ENCODE measurements around the gene IGF1R. TPM values are rescaled to one million over a fixed set of nuclear protein-coding genes. Genes with fewer than 3 reads are reported as not detected.

Gene IGF1R
- total and polyA plus RNA-seq, 2 of the 13 experiments (the other 11 are each of a cell fraction or from before 2014, with no cell fraction given) = 15.9 to 18.4 TPM

DNA sequence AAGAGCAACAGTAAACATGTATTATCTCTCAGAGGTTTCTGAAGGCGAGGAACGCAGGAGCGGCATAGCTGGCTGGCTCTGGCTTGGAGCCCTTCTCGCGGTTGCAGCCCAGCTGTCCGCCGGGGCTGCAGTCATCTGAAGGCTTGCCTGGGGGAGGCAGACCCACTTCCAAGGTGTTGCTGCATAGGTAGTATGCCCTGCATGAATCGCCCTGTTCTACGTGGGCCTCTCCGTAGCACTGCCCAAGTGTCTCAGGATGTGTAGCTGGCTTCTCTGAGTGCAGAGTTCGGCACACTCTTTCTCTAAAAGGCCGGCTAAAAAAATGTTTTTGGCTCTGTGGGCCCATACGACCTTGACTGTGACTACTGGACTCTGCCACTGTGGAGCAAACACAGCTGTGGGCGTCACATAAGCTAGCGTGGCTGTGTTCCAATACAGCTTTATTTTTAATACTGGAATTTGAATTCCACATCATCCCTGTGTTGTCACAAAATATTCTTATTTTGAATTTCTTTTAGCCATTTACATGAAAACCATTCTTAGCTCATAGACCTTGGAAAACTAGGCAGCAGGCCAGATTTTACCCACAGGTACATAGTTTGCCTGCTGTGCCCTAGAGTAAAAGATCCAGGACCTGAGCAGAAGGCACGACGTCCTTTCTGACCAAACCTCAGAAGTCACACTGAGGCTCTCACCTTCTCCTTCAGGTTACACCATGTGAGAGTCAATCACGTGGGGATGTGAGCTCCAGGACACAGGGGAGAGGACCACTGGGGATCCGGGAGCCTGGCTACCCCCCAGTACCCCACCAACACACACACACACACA is 303.4 kb downstream of the IGF1R start:
- POLR2A ChIA-PET = no interaction called here
- H3K4me2 ChIP-seq (ENCODE audit: low read depth, low read length) = no peak overlapping the region
- peak overlapping the region; percentile 44 for H3K27ac ChIP-seq (ENCODE audit: extremely low read length, insufficient read depth, low read length)
- CTCF ChIA-PET (ENCODE audit: low intra/inter-chr PET ratio, low total read pairs) = no interaction called here
- H3K27me3 ChIP-seq (ENCODE audit: control insufficient read depth in 1 of 2, insufficient read depth in 2 of 2, low read length in 2 of 2) = no peaks in the 10 kb centered on the region
- ATAC-seq (peak; percentile 82), FAIRE-seq (peak; percentile 15), DNase-seq (ENCODE audit: low spot score) (peak; percentile 36)
- H3K79me2 ChIP-seq (ENCODE audit: insufficient read depth, low read length) = no peaks in the 10 kb centered on the region
- in situ Hi-C loops (cut with HindIII; ENCODE audit: extremely low pct_ligation_motif_present, low pct_unique_long_range_greater_than_20kb) = no loop called here
- H3K9me3 ChIP-seq (ENCODE audit: low read length) = no peaks in the 10 kb centered on the region
- H4K20me1 ChIP-seq (ENCODE audit: insufficient read depth, low read length) = no peaks in the 10 kb centered on the region; the same call in 1 of the 2 replicates
- 76% methylated on average over 15 of the region's 19 CpGs for WGBS (ENCODE audit: low lambda C conversion rate)
- intact Hi-C loops (cut with micrococcal nuclease; ENCODE audit: unreplicated experiment) = no loop called here
- no peak overlapping the region for H3K9ac ChIP-seq (ENCODE audit: insufficient read depth, low read depth, low read length)
- H2AFZ ChIP-seq (ENCODE audit: low read length) = no peak overlapping the region
- BruUV-seq (replicated peaks) = no TSS peak
- H3K36me3 ChIP-seq (replicated peaks in 1 of 2; ENCODE audit: control insufficient read depth in 1 of 2, insufficient read depth in 2 of 2, low read length in 2 of 2) = peaks cover 34 to 65% of the 10 kb centered on the region in 2 experiments; a peak in 4 of 5 replicates
- H3K4me3 ChIP-seq (replicated peaks in 1 of 3; ENCODE audit: insufficient read depth in 1 of 3, low read depth in 2 of 3, low read length in 3 of 3) = no peak overlapping the region
- H3K4me1 ChIP-seq (ENCODE audit: insufficient read depth, low read length) = peaks cover 19% of the 10 kb centered on the region
- TF ChIP-seq, protein P1, sequence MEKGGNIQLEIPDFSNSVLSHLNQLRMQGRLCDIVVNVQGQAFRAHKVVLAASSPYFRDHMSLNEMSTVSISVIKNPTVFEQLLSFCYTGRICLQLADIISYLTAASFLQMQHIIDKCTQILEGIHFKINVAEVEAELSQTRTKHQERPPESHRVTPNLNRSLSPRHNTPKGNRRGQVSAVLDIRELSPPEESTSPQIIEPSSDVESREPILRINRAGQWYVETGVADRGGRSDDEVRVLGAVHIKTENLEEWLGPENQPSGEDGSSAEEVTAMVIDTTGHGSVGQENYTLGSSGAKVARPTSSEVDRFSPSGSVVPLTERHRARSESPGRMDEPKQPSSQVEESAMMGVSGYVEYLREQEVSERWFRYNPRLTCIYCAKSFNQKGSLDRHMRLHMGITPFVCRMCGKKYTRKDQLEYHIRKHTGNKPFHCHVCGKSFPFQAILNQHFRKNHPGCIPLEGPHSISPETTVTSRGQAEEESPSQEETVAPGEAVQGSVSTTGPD (CRISPR knock-in tag; IDR thresholded peaks at IDR 0.05) = 0 out of 2 replicates have a peak, but pooled peaks have one; percentile 23
- no peak for TF ChIP-seq ADNP (CRISPR knock-in tag; IDR thresholded peaks at IDR 0.05)
- peak; percentile 71; the same call in 1 of the 2 replicates for TF ChIP-seq SALL1 (CRISPR knock-in tag; IDR thresholded peaks at IDR 0.05)
- TF ChIP-seq, protein P2, sequence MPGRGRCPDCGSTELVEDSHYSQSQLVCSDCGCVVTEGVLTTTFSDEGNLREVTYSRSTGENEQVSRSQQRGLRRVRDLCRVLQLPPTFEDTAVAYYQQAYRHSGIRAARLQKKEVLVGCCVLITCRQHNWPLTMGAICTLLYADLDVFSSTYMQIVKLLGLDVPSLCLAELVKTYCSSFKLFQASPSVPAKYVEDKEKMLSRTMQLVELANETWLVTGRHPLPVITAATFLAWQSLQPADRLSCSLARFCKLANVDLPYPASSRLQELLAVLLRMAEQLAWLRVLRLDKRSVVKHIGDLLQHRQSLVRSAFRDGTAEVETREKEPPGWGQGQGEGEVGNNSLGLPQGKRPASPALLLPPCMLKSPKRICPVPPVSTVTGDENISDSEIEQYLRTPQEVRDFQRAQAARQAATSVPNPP (CRISPR knock-in tag; IDR thresholded peaks at IDR 0.05) = no peak
- TF ChIP-seq IRF2 (CRISPR knock-in tag; IDR thresholded peaks at IDR 0.05) = no peak
- no peak for TF ChIP-seq RAD21 (CRISPR knock-in tag; IDR thresholded peaks at IDR 0.05)
- 0 out of 2 replicates have a peak, but pooled peaks have one; percentile 23 for TF ChIP-seq HOXA3 (CRISPR knock-in tag; IDR thresholded peaks at IDR 0.05)
- TF ChIP-seq HNF4G (IDR thresholded peaks at IDR 0.05; ENCODE audit: borderline replicate concordance, low read depth, low read length) = 0 out of 2 replicates have a peak, but pooled peaks have one; percentile 53
- TF ChIP-seq HNF4G (CRISPR knock-in tag; IDR thresholded peaks at IDR 0.05; ENCODE audit: borderline replicate concordance, low read depth) = no peak
- no peak for TF ChIP-seq ISL2 (CRISPR knock-in tag; IDR thresholded peaks at IDR 0.05)
- TF ChIP-seq, protein P3, sequence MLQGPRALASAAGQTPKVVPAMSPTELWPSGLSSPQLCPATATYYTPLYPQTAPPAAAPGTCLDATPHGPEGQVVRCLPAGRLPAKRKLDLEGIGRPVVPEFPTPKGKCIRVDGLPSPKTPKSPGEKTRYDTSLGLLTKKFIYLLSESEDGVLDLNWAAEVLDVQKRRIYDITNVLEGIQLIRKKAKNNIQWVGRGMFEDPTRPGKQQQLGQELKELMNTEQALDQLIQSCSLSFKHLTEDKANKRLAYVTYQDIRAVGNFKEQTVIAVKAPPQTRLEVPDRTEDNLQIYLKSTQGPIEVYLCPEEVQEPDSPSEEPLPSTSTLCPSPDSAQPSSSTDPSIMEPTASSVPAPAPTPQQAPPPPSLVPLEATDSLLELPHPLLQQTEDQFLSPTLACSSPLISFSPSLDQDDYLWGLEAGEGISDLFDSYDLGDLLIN (CRISPR knock-in tag; IDR thresholded peaks at IDR 0.05; ENCODE audit: borderline replicate concordance) = no peak
- no peak for TF ChIP-seq KLF15 (CRISPR knock-in tag; IDR thresholded peaks at IDR 0.05; ENCODE audit: borderline replicate concordance)
- TF ChIP-seq, protein P4, sequence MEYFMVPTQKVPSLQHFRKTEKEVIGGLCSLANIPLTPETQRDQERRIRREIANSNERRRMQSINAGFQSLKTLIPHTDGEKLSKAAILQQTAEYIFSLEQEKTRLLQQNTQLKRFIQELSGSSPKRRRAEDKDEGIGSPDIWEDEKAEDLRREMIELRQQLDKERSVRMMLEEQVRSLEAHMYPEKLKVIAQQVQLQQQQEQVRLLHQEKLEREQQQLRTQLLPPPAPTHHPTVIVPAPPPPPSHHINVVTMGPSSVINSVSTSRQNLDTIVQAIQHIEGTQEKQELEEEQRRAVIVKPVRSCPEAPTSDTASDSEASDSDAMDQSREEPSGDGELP (IDR thresholded peaks at IDR 0.05; ENCODE audit: borderline replicate concordance, low read depth) = peak; percentile 74; the same call in 1 of the 2 replicates
- TF ChIP-seq ZNF501 (CRISPR knock-in tag; IDR thresholded peaks at IDR 0.05) = no peak
- TF ChIP-seq, protein P5, sequence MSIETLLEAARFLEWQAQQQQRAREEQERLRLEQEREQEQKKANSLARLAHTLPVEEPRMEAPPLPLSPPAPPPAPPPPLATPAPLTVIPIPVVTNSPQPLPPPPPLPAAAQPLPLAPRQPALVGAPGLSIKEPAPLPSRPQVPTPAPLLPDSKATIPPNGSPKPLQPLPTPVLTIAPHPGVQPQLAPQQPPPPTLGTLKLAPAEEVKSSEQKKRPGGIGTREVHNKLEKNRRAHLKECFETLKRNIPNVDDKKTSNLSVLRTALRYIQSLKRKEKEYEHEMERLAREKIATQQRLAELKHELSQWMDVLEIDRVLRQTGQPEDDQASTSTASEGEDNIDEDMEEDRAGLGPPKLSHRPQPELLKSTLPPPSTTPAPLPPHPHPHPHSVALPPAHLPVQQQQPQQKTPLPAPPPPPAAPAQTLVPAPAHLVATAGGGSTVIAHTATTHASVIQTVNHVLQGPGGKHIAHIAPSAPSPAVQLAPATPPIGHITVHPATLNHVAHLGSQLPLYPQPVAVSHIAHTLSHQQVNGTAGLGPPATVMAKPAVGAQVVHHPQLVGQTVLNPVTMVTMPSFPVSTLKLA (IDR thresholded peaks at IDR 0.05) = no peak
- TF ChIP-seq CENPX (CRISPR knock-in tag; IDR thresholded peaks at IDR 0.05) = no peak
- no peak for TF ChIP-seq KLF12 (CRISPR knock-in tag; IDR thresholded peaks at IDR 0.05; ENCODE audit: borderline replicate concordance)
